B cell (primary cell): Measurements from ENCODE around the gene CLSTN2.

Experiments used
- CTCF ChIP-seq: fragments of 200-600 bp; IDR thresholded peaks from one replicate; pipeline ENCODE4 v1.8.0; 2022; ENCODE audit warnings: antibody characterized with exemption, mild to moderate bottlenecking
- EZH2 ChIP-seq: IDR thresholded peaks from 2 replicates; pipeline ENCODE4 v1.6.1; 2012; ENCODE audit warnings: borderline replicate concordance, low read depth, mild to moderate bottlenecking, moderate library complexity, low read length; ENCODE audit not compliant: insufficient read depth, poor library complexity, severe bottlenecking

GRCh38 chr3:140246578-140246977 is 311.6 kb downstream of the CLSTN2 start:
- TF ChIP-seq CTCF (no peak), EZH2 (no peak)
